Esophagus mucosa (tissue), 1 donor: Measurements from ENCODE around the gene PSMD5. TPM values are rescaled to one million over a fixed set of nuclear protein-coding genes. Genes with fewer than 3 reads are reported as not detected.
"Not testable (repeated sequence)": the region's sequence is repeated elsewhere in the genome, so short reads cannot be mapped to it uniquely, and the experiment has no call there.

Experiments used
- ATAC-seq: fragments of 200-7000 bp; cut with Tn5 transposase; one replicate; pipeline ENCODE4 v1.9.1; 2020
- total RNA-seq: library from RNA; stranded (reverse); gene quantifications from one replicate; pipeline ENCODE4 v1.2.4, GENCODE V29; 2023
- donor health status: DM: yes; HTN: yes; CAD: no.

Gene PSMD5
- total RNA-seq, 1 donor from 2014 or later, result 45.2 TPM

- ATAC-seq, result no peak
Measured at GRCh38 chr9:120854596-120855327, 12.0 kb upstream of the PSMD5 start.

GRCh38 chr9:120853198-120853597 lies 10.5 kb upstream of the PSMD5 start:
- ATAC-seq, result no peak

GRCh38 chr9:120852240-120853010 lies 9.7 kb upstream of the PSMD5 start:
- ATAC-seq, result no peak

GRCh38 chr9:120851449-120851848 lies 8.7 kb upstream of the PSMD5 start:
- ATAC-seq, result no peak

GRCh38 chr9:120850315-120850714 lies 7.6 kb upstream of the PSMD5 start:
- ATAC-seq, result no peak

- no peak for ATAC-seq
Measured at GRCh38 chr9:120846906-120847305, 4.2 kb upstream of the PSMD5 start.

- no peak for ATAC-seq
Measured at GRCh38 chr9:120846251-120846889, 3.6 kb upstream of the PSMD5 start.

- no peak for ATAC-seq
Measured at GRCh38 chr9:120845255-120845654, 2.5 kb upstream of the PSMD5 start.

- peak; percentile 28 for ATAC-seq
Measured at GRCh38 chr9:120841930-120842684, 615 bp downstream of the PSMD5 start.

GRCh38 chr9:120839146-120839545 lies 3.6 kb downstream of the PSMD5 start:
- no peak for ATAC-seq

- no peak for ATAC-seq
Measured at GRCh38 chr9:120837921-120838320, 4.8 kb downstream of the PSMD5 start.

GRCh38 chr9:120833325-120833724 lies 9.4 kb downstream of the PSMD5 start:
- no peak for ATAC-seq

- ATAC-seq, result no peak
Measured at GRCh38 chr9:120832807-120833206, 9.9 kb downstream of the PSMD5 start.

- no peak for ATAC-seq
Measured at GRCh38 chr9:120830865-120831264, 11.9 kb downstream of the PSMD5 start.

- ATAC-seq, result no peak
Measured at GRCh38 chr9:120830151-120830550, 12.6 kb downstream of the PSMD5 start.

GRCh38 chr9:120829650-120830049 lies 13.1 kb downstream of the PSMD5 start:
- no peak for ATAC-seq

GRCh38 chr9:120820095-120820494 lies 22.6 kb downstream of the PSMD5 start:
- no peak for ATAC-seq

- ATAC-seq, result no peak
Measured at GRCh38 chr9:120818595-120818994, 24.1 kb downstream of the PSMD5 start.

GRCh38 chr9:120815075-120815474 lies 27.6 kb downstream of the PSMD5 start:
- no peak for ATAC-seq

GRCh38 chr9:120808931-120809330 lies 33.8 kb downstream of the PSMD5 start:
- ATAC-seq, result no peak

GRCh38 chr9:120807607-120808379 lies 34.9 kb downstream of the PSMD5 start:
- no peak for ATAC-seq

- ATAC-seq, result not testable (repeated sequence)
Measured at GRCh38 chr9:120804784-120805363, 37.8 kb downstream of the PSMD5 start.
